Loucy (cell line): ENCODE data around the gene PIK3CA.

Experiments
- EZH2phosphoT487 ChIP-seq: fragments of 200-600 bp; IDR thresholded peaks from 2 replicates; pipeline ENCODE4 v1.6.1; 2018; ENCODE audit warnings: antibody characterized with exemption, mild to moderate bottlenecking, moderate library complexity, borderline replicate concordance
- TF ChIP-seq, protein P1 (sequence below): fragments of 200-600 bp; sonication (generic); conservative IDR thresholded peaks from 2 replicates; pipeline ENCODE4 v1.5.1; 2014; ENCODE audit warnings: mild to moderate bottlenecking, antibody characterized with exemption, low read length

DNA sequence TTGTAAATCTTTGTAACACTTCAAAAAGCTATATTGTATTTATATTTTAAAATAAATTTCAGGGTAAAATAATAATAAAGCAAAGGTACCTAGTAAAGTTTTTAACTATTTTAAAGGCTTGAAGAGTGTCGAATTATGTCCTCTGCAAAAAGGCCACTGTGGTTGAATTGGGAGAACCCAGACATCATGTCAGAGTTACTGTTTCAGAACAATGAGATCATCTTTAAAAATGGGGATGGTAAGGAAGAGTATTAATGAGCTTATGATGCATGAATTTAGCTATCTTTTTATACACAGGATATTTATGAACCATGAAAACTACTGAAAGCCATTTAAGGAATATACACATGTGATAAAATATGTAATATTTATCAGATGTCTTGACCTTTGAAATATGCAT, 76.4 kb downstream of the PIK3CA start:
- TF ChIP-seq, protein P1, sequence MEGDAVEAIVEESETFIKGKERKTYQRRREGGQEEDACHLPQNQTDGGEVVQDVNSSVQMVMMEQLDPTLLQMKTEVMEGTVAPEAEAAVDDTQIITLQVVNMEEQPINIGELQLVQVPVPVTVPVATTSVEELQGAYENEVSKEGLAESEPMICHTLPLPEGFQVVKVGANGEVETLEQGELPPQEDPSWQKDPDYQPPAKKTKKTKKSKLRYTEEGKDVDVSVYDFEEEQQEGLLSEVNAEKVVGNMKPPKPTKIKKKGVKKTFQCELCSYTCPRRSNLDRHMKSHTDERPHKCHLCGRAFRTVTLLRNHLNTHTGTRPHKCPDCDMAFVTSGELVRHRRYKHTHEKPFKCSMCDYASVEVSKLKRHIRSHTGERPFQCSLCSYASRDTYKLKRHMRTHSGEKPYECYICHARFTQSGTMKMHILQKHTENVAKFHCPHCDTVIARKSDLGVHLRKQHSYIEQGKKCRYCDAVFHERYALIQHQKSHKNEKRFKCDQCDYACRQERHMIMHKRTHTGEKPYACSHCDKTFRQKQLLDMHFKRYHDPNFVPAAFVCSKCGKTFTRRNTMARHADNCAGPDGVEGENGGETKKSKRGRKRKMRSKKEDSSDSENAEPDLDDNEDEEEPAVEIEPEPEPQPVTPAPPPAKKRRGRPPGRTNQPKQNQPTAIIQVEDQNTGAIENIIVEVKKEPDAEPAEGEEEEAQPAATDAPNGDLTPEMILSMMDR: no peak
- no peak for TF ChIP-seq EZH2phosphoT487
